Glutamatergic neuron (in vitro differentiated cells): ENCODE data around the gene ATP6V0A4. TPM values are rescaled to one million over a fixed set of nuclear protein-coding genes. Genes with fewer than 3 reads are reported as not detected.
"Not testable (repeated sequence)": the region's sequence is repeated elsewhere in the genome, so short reads cannot be mapped to it uniquely, and the experiment has no call there.

Source experiments
- DNase-seq: peaks from one replicate; pipeline ENCODE4 v3.0.0; 2022
- H3K27ac Mint-ChIP-seq: one replicate; pipeline ENCODE4 v1.8.0; 2020; ENCODE audit warnings: mild to moderate bottlenecking, mixed read lengths, inconsistent platforms; ENCODE audit not compliant: unreplicated experiment
- H3K27me3 Mint-ChIP-seq: one replicate; pipeline ENCODE4 v1.8.0; 2020; ENCODE audit warnings: mild to moderate bottlenecking, moderate library complexity, mixed read lengths, inconsistent platforms; ENCODE audit not compliant: unreplicated experiment
- H3K36me3 Mint-ChIP-seq: one replicate; pipeline ENCODE4 v1.8.0; 2020; ENCODE audit warnings: mild to moderate bottlenecking, mixed read lengths, inconsistent platforms; ENCODE audit not compliant: unreplicated experiment
- H3K4me1 Mint-ChIP-seq: one replicate; pipeline ENCODE4 v1.8.0; 2020; ENCODE audit warnings: mild to moderate bottlenecking, low read depth, mixed read lengths, inconsistent platforms; ENCODE audit not compliant: unreplicated experiment
- H3K4me3 Mint-ChIP-seq: one replicate; pipeline ENCODE4 v1.8.0; 2020; ENCODE audit warnings: mild to moderate bottlenecking, mixed read lengths, inconsistent platforms; ENCODE audit not compliant: unreplicated experiment
- H3K9me3 Mint-ChIP-seq: one replicate; pipeline ENCODE4 v1.8.0; 2020; ENCODE audit warnings: mild to moderate bottlenecking, moderate library complexity, mixed read lengths, inconsistent platforms; ENCODE audit not compliant: unreplicated experiment
- total RNA-seq: library from RNA; stranded (reverse); fragmentation: NEBNext Ultra II Directional; extraction: Animal tissue kit (Norgen Biotek cat#: 25700); gene quantifications from one replicate; pipeline ENCODE4 v1.2.1, GENCODE V29; 2021; ENCODE audit not compliant: unreplicated experiment
- TF ChIP-seq, protein P1 (sequence below): fragments of 200-600 bp; sonication (generic); IDR thresholded peaks from one replicate; pipeline ENCODE4 v1.5.0; 2021; ENCODE audit not compliant: partially characterized antibody, unreplicated experiment

Gene ATP6V0A4
- total RNA-seq, 1 donor from 2014 or later, result not detected

DNA sequence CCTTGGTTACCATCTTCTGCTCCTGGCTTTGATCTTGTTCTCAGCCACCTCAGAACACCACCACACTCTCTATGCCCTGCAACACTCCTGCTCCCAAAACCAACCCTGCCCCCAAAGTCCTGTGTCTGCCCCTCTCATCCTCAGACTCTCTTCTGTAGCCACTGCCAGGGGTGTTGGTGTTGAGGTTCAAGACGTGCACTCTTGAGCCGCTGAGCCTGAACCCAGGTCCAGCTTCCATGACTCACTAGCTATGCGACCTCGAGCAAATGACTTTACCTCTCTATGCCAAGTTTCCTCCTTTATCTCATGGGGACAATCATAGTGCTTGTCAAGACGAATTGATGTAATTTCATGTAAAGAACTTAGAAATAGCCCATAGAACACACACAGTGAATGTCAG is 840 bp upstream of the ATP6V0A4 start:
- Mint-ChIP-seq H3K9me3 (peaks cover 2% of the 10 kb centered on the region), H3K36me3 (no peaks in the 10 kb centered on the region), H3K27ac (no peak overlapping the region), H3K4me1 (no peaks in the 10 kb centered on the region), H3K4me3 (no peak overlapping the region), H3K27me3 (peaks cover 10% of the 10 kb centered on the region)
- TF ChIP-seq, protein P1, sequence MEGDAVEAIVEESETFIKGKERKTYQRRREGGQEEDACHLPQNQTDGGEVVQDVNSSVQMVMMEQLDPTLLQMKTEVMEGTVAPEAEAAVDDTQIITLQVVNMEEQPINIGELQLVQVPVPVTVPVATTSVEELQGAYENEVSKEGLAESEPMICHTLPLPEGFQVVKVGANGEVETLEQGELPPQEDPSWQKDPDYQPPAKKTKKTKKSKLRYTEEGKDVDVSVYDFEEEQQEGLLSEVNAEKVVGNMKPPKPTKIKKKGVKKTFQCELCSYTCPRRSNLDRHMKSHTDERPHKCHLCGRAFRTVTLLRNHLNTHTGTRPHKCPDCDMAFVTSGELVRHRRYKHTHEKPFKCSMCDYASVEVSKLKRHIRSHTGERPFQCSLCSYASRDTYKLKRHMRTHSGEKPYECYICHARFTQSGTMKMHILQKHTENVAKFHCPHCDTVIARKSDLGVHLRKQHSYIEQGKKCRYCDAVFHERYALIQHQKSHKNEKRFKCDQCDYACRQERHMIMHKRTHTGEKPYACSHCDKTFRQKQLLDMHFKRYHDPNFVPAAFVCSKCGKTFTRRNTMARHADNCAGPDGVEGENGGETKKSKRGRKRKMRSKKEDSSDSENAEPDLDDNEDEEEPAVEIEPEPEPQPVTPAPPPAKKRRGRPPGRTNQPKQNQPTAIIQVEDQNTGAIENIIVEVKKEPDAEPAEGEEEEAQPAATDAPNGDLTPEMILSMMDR, result no peak
- DNase-seq, result no peak

DNA sequence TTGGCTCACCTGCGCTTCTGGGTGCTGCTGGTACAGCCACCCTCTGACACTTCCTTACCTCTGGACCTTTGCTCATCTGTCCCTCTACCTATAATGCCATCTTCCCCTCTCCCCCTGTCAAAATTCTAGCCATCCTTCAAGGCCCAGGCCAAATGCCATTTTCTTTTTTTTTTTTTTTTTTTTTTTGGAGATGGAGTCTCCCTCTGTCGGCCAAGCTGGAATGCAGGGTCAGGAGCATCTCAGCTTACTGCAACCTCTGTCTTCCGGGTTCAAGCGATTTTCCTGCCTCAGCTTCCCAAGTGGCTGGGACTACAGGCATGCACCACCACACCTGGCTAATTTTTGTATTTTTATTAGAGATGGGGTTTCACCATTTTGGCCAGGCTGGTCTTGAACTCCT is 950 bp downstream of the ATP6V0A4 start:
- H3K4me1 Mint-ChIP-seq, H3K36me3 Mint-ChIP-seq, H3K4me3 Mint-ChIP-seq, H3K27ac Mint-ChIP-seq, H3K27me3 Mint-ChIP-seq, DNase-seq, H3K9me3 Mint-ChIP-seq: not testable (repeated sequence)

DNA sequence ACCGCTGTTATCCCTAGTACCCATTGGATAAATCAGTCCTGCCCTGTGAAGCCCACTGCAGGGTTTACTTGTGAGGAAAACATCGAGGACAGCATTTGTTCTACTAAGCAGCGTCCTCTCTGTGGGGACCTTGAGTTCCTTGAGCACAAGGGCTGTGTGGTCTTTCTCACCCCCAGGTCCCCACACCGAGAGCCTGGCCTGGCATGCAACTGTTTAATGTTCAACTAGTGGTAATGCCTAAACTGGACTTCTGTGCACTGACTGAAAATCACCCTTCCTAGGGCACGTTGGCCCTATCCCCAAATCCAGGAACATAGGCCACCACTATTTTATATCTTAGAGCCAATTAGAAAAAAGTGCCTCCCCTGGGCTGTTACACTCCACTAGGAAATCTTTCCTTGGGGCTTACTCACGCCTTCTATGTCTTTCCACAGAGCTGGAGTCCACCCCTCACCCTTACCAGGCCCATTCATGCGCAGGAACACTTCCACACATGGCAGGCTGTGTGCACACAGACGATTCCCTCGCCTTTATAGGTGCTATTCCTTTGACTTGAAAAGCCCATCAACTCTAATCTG is 1.9 kb downstream of the ATP6V0A4 start:
- Mint-ChIP-seq H3K9me3 (peaks cover 2% of the 10 kb centered on the region), H3K27me3 (peaks cover 10% of the 10 kb centered on the region), H3K36me3 (no peaks in the 10 kb centered on the region), H3K4me1 (no peaks in the 10 kb centered on the region), H3K4me3 (no peak overlapping the region), H3K27ac (no peak overlapping the region)
- no peak for DNase-seq
- TF ChIP-seq, protein P1, result no peak

DNA sequence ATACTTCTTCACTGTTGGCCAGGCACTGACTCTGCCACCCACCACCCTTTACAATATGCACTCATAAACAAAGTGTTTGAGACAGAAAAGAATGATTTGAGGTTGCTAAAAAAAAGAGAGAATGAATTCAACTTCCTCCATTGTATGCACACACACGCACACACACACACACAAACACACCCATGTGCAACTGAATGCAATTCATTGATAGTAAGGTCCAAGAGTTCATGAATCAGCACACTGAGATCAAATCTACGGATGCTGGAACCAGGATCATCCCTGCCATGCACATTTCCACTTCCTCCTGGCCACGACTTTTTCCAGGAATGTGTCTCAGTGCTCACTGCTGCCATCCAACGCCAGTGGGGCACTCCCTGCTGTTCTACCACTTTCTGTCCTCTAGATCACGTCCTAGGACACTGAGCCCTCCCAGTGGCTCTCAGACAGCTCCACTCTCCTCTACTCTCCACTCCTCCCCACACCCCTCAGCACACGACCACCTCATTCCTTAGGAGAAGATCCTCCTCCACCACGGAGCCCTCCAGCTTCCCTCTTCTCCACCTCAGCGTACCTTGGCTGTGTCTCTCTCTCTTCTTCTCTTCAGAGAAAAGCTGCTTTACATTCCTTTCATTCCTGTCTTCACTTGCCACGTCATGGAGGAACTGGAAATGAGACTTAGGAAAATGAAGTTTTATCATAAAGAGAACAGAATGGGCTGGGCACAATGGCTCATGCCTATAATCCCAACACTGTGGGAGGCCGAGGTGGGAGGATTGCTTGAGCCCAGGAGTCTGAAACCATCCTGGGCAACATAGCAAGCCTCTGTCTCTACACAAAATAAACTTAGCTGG is 12.2 kb downstream of the ATP6V0A4 start:
- H3K9me3 Mint-ChIP-seq, result peaks cover 2% of the 10 kb centered on the region

DNA sequence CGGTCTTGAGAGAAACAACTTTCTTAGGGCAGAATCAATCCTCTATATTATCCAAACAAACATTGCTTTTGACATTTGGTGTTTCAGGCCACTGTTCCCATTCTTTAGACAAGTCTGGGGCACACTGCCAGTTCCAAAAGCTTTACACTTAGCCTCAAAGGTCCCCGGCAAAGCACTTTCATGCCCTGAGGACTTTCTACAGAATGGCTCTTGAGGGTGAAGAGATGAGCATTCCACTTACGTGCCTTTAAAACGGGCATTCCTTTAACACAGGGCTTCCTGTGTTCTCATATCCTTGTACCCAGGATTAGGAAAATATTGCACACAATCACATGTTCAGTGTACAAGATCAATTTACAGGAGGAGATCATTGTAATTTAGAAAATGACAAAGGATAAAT is 13.3 kb downstream of the ATP6V0A4 start:
- H3K36me3 Mint-ChIP-seq, result peaks cover 5% of the 10 kb centered on the region
- TF ChIP-seq, protein P1, result no peak
- H3K4me1 Mint-ChIP-seq, result no peaks in the 10 kb centered on the region
- no peak for DNase-seq
- H3K27me3 Mint-ChIP-seq, result peaks cover 2% of the 10 kb centered on the region
- H3K9me3 Mint-ChIP-seq, result peaks cover 2% of the 10 kb centered on the region
- no peak overlapping the region for H3K27ac Mint-ChIP-seq
- H3K4me3 Mint-ChIP-seq, result no peak overlapping the region

More for the DNA sequence above, 12.2 kb downstream of the ATP6V0A4 start:
- Mint-ChIP-seq H3K36me3 (peaks cover 5% of the 10 kb centered on the region), H3K4me3 (no peak overlapping the region), H3K4me1 (no peaks in the 10 kb centered on the region), H3K27me3 (peaks cover 2% of the 10 kb centered on the region), H3K27ac (no peak overlapping the region)
- no peak for DNase-seq
- TF ChIP-seq, protein P1, result no peak
